Stomach (tissue), 9 donors: ENCODE data around the gene EXOC3L2. TPM values are rescaled to one million over a fixed set of nuclear protein-coding genes. Genes with fewer than 3 reads are reported as not detected.

Experiments used
- DNase-seq, 2 donors: peaks; one replicate each; pipeline versions ENCODE4 v3.0.0 to v3.0.0-alpha.2; 2013 to 2019
- H3K27ac ChIP-seq, 5 donors: fragments of 200-600 bp in 4 of 5; sonication (generic) in 4 of 5; one replicate each; pipeline ENCODE4 v1.5.1; 2013 to 2019; ENCODE audit warnings: mild to moderate bottlenecking in 1 of 5, moderate library complexity in 1 of 5
- H3K27me3 ChIP-seq, 3 donors: fragments of 200-600 bp; sonication (generic); one replicate each; pipeline ENCODE4 v1.5.1; 2017 to 2019; ENCODE audit warnings: mixed run types in 1 of 3
- H3K36me3 ChIP-seq, 4 donors: fragments of 200-600 bp; sonication (generic); 1 replicate in 3 of 4; 2 replicates in 1 of 4; pipeline ENCODE4 v1.5.1; 2016 to 2019
- H3K4me1 ChIP-seq, 4 donors: fragments of 200-600 bp; sonication (generic); one replicate each; pipeline ENCODE4 v1.5.1; 2016 to 2019
- H3K4me3 ChIP-seq, 4 donors: fragments of 200-600 bp; sonication (generic) in 3 of 4; one replicate each; pipeline ENCODE4 v1.5.1; 2016 to 2019; ENCODE audit warnings: mild to moderate bottlenecking in 1 of 4
- H3K9me3 ChIP-seq, 4 donors: fragments of 200-600 bp; sonication (generic); one replicate each; pipeline ENCODE4 v1.5.1; 2016 to 2019
- EP300 ChIP-seq: sonication (generic); formaldehyde crosslinking; IDR thresholded peaks from one replicate; pipeline ENCODE4 v1.6.1; 2017; ENCODE audit warnings: antibody characterized with exemption
- POLR2A ChIP-seq, 4 donors: fragments of 450-650 bp; IDR thresholded peaks; one replicate each; pipeline ENCODE4 v1.6.1; 2016; ENCODE audit warnings: antibody characterized with exemption in 4 of 4, control low read depth in 2 of 4, mild to moderate bottlenecking in 1 of 4, moderate library complexity in 1 of 4
- POLR2AphosphoS5 ChIP-seq, 3 donors: sonication (generic); formaldehyde crosslinking; IDR thresholded peaks; one replicate each; pipeline ENCODE4 v1.6.1; 2016; ENCODE audit warnings: antibody characterized with exemption in 3 of 3
- WGBS, 5 donors: extraction: QIAGEN DNeasy Blood & Tissue Kit in 3 of 5; methylation state at CpG; one replicate each; pipeline versions ENCODE4 v1.1.5 to v1.1.7; 2013 to 2018; 5-methylcytosine and 5-hydroxymethylcytosine counted together
- intact Hi-C: fragments of 100-400 bp; cut with DNase I; formaldehyde crosslinking; loops from one replicate; pipeline ENCODE4 v1.15.1; 2023; ENCODE audit warnings: low total_unique reads
- polyA plus RNA-seq, 3 donors: library from polyadenylated mRNA; stranded (reverse); fragments of 200-250 nt; gene quantifications; one replicate each; pipeline ENCODE4 v1.2.3, GENCODE V29; 2013
- total RNA-seq, 5 donors: library from RNA; depleted of rRNA; stranded (reverse); fragments of >200 nt; gene quantifications; one replicate each; pipeline versions ENCODE4 v1.1.0 to v1.2.3, GENCODE V29; 2014 to 2016
- TF ChIP-seq, protein P1 (sequence below), 7 experiments: fragments of 450-650 bp in 4 of 7; fragments of 200-600 bp in 3 of 7; sonication (generic) in 3 of 7; IDR thresholded peaks; one replicate each; pipeline ENCODE4 v1.5.1; 2016 to 2019; ENCODE audit warnings: antibody characterized with exemption in 7 of 7, control low read depth in 2 of 7, mild to moderate bottlenecking in 1 of 7
- donor health status: healthy with polysubstance abuse.
- donor health status: Bipolar disorder and iron deficiency.
- donor health status: healthy.

Gene EXOC3L2
- total and polyA plus RNA-seq, 8 donors, result 0.72 to 20.6 (median 1.3) TPM; not detected in 1

GRCh38 chr19:45172173-45172572 lies 73.0 kb downstream of the EXOC3L2 start:
- Histone ChIP-seq H3K9me3 (no peaks in the 10 kb centered on the region), H3K36me3 (peaks cover 0 to 6% (median 2%) of the 10 kb centered on the region in 4 donors), H3K27ac (no peak overlapping the region), H3K4me3 (no peak overlapping the region), H3K27me3 (no peaks in the 10 kb centered on the region), H3K4me1 (peaks cover 1 to 46% (median 23%) of the 10 kb centered on the region in 4 donors)
- peak in 1 of 2 donors; percentile 18 for DNase-seq
- WGBS, 5 donors, result 44 to 50% (median 50%) methylated on average over 1 to 4 of the region's 4 CpGs
- no peak for TF ChIP-seq EP300
- TF ChIP-seq POLR2AphosphoS5 (IDR thresholded peaks at IDR 0.05), result no peak
- no peak for TF ChIP-seq POLR2A (IDR thresholded peaks at IDR 0.05)
- intact Hi-C loops, result no loop called here

- H3K27ac ChIP-seq, result peak overlapping the region in 2 of 5 donors; percentile 17 to 56
- 22 to 37% (median 29%) methylated on average over 7 of the region's 7 CpGs for WGBS, 5 donors
- peaks cover 0 to 38% (median 18%) of the 10 kb centered on the region in 4 donors for H3K4me1 ChIP-seq
- no peak for TF ChIP-seq POLR2A (IDR thresholded peaks at IDR 0.05)
- TF ChIP-seq, protein P1, sequence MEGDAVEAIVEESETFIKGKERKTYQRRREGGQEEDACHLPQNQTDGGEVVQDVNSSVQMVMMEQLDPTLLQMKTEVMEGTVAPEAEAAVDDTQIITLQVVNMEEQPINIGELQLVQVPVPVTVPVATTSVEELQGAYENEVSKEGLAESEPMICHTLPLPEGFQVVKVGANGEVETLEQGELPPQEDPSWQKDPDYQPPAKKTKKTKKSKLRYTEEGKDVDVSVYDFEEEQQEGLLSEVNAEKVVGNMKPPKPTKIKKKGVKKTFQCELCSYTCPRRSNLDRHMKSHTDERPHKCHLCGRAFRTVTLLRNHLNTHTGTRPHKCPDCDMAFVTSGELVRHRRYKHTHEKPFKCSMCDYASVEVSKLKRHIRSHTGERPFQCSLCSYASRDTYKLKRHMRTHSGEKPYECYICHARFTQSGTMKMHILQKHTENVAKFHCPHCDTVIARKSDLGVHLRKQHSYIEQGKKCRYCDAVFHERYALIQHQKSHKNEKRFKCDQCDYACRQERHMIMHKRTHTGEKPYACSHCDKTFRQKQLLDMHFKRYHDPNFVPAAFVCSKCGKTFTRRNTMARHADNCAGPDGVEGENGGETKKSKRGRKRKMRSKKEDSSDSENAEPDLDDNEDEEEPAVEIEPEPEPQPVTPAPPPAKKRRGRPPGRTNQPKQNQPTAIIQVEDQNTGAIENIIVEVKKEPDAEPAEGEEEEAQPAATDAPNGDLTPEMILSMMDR (IDR thresholded peaks at IDR 0.05), result no peak
- no peak for TF ChIP-seq POLR2AphosphoS5 (IDR thresholded peaks at IDR 0.05)
- no peak for TF ChIP-seq EP300
- H3K27me3 ChIP-seq, result no peaks in the 10 kb centered on the region
- intact Hi-C loops, result no loop called here
- peak in 1 of 2 donors; percentile 58 for DNase-seq
- H3K9me3 ChIP-seq, result no peaks in the 10 kb centered on the region
- no peak overlapping the region for H3K4me3 ChIP-seq
- H3K36me3 ChIP-seq, result peaks cover 0 to 6% (median 2%) of the 10 kb centered on the region in 4 donors
Measured at GRCh38 chr19:45171211-45171623, 74.0 kb downstream of the EXOC3L2 start.

DNA sequence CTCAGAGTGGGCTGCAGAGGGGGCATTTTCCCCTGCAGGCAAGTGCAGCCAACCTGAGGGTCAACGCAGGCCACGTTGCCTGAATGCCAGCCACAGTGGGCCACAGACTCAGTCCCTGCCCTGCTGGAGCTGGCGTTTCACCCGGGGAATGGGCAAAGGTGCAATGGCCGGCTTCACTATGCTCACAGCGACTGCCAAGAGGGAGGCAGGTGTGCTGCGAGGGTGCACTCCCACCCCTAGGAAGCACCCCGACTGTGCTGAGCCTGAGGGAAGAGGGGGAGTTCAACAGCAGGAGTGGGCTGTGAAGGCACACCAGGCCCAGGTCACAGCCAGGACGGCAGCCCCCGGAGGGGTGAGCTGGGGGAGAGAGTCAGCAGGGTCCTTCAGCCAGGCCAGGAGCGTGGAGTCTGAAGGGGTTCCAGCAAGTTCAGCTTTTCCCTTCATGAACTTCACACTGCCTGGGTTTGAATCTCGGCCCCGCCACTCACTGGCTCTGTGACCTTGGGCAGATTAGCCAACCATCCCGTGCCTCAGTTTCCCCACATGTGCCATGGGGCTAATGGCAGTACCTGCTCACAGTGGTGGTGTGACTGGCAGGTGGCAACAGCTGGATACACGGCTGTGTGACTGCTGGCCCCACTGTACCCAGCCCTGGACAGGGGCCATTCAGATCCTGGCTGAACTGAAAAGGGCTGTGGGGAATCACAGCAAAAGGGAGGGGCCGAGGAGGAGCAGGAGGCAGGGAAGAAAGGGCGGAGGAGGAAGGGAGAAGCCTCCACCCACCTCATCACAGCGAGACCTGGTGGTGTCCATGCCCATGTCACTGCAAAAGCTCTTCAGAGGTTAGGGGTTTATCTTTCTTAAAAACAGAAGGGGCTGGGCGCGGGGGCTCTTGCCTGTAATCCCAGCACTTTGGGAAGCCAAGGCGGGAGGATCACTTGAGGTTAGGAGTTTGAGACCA lies 74.8 kb downstream of the EXOC3L2 start:
- TF ChIP-seq, protein P1 (IDR thresholded peaks at IDR 0.05), result no peak
- no peak for TF ChIP-seq EP300
- TF ChIP-seq POLR2A (IDR thresholded peaks at IDR 0.05), result no peak
- no peak for TF ChIP-seq POLR2AphosphoS5 (IDR thresholded peaks at IDR 0.05)
- DNase-seq, result peak in 1 of 2 donors; percentile 3
- Histone ChIP-seq H3K27me3 (no peaks in the 10 kb centered on the region), H3K9me3 (no peaks in the 10 kb centered on the region), H3K27ac (peak overlapping the region in 2 of 5 donors; percentile 14 to 17), H3K4me3 (no peak overlapping the region), H3K4me1 (peaks cover 0 to 38% (median 18%) of the 10 kb centered on the region in 4 donors), H3K36me3 (peaks cover 0 to 6% (median 2%) of the 10 kb centered on the region in 4 donors)
- intact Hi-C loops, result no loop called here
- 79 to 88% (median 85%) methylated on average over 15 to 21 of the region's 21 CpGs for WGBS, 5 donors

DNA sequence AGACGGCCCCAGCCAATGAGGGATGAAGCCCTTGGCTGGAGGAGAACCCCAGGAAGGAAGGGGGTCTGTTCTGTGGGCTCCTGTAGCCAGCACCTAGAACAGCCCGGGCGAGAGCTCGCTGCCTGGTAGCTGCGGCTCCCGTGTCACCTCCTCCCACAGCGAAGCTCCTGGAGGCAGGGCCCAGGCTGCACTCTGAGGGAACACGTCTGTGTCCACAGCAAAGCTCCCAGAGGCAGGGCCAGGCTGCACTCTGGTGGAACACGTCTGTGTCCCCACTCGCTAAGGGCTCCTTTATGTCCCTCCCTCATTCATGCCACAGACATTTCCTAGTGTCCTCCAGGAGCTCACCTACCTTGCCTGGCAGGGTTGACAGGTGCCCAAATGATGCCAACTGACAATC lies 75.6 kb downstream of the EXOC3L2 start:
- TF ChIP-seq EP300, result no peak
- TF ChIP-seq POLR2AphosphoS5 (IDR thresholded peaks at IDR 0.05), result no peak
- TF ChIP-seq, protein P1 (IDR thresholded peaks at IDR 0.05), result no peak
- TF ChIP-seq POLR2A (IDR thresholded peaks at IDR 0.05), result no peak
- no peak for DNase-seq
- no peak overlapping the region for H3K4me3 ChIP-seq
- 90 to 95% (median 94%) methylated on average over 7 to 10 of the region's 10 CpGs for WGBS, 5 donors
- intact Hi-C loops, result no loop called here
- H3K36me3 ChIP-seq, result peaks cover 0 to 6% (median 2%) of the 10 kb centered on the region in 4 donors
- H3K4me1 ChIP-seq, result peaks cover 0 to 46% (median 23%) of the 10 kb centered on the region in 4 donors
- no peaks in the 10 kb centered on the region for H3K9me3 ChIP-seq
- H3K27me3 ChIP-seq, result no peaks in the 10 kb centered on the region
- H3K27ac ChIP-seq, result no peak overlapping the region
